Measurements from ENCODE around the gene SURF4.

Gene SURF4

GRCh38 chr9:133374612-133375115, 1.2 kb downstream of the SURF4 start:
- no peak for DNase-seq (ENCODE audit: low read depth in 2 of 2)

GRCh38 chr9:133372144-133372543, 3.7 kb downstream of the SURF4 start:
- DNase-seq (ENCODE audit: low read depth in 2 of 2) = no peak

GRCh38 chr9:133371261-133371711, 4.6 kb downstream of the SURF4 start:
- peak; percentile 53 to 54 for DNase-seq (ENCODE audit: low read depth in 2 of 2)

- no peak for DNase-seq (ENCODE audit: low read depth in 2 of 2)
Measured at GRCh38 chr9:133370685-133371084, 5.2 kb downstream of the SURF4 start.

GRCh38 chr9:133369933-133370332, 5.9 kb downstream of the SURF4 start:
- no peak for DNase-seq (ENCODE audit: low read depth in 2 of 2)

- DNase-seq (ENCODE audit: low read depth in 2 of 2) = no peak
Measured at GRCh38 chr9:133369422-133369821, 6.4 kb downstream of the SURF4 start.

- DNase-seq (ENCODE audit: low read depth in 2 of 2) = no peak
Measured at GRCh38 chr9:133368249-133368881, 7.5 kb downstream of the SURF4 start.

GRCh38 chr9:133367778-133368177, 8.1 kb downstream of the SURF4 start:
- no peak for DNase-seq (ENCODE audit: low read depth in 2 of 2)

- DNase-seq (ENCODE audit: low read depth in 2 of 2) = no peak
Measured at GRCh38 chr9:133367221-133367620, 8.6 kb downstream of the SURF4 start.

- DNase-seq (ENCODE audit: low read depth in 2 of 2) = no peak
Measured at GRCh38 chr9:133366435-133366834, 9.4 kb downstream of the SURF4 start.

GRCh38 chr9:133362359-133363044, 13.4 kb downstream of the SURF4 start:
- DNase-seq (ENCODE audit: low read depth in 2 of 2) = no peak

GRCh38 chr9:133361507-133362092, 14.3 kb downstream of the SURF4 start:
- DNase-seq (ENCODE audit: low read depth in 2 of 2) = no peak

GRCh38 chr9:133360400-133361393, 15.2 kb downstream of the SURF4 start:
- no peak for DNase-seq (ENCODE audit: low read depth in 2 of 2)

GRCh38 chr9:133359399-133360175, 16.3 kb downstream of the SURF4 start:
- no peak for DNase-seq (ENCODE audit: low read depth in 2 of 2)

GRCh38 chr9:133357656-133358055, 18.2 kb downstream of the SURF4 start:
- DNase-seq (ENCODE audit: low read depth in 2 of 2) = no peak

GRCh38 chr9:133356391-133357091, 19.3 kb downstream of the SURF4 start, which contains the start of the genes SURF1 and SURF2:
Gene SURF1 (minus strand): TSS chr9:133356487. CDS start chr9:133356453, 34 bp downstream.
Gene SURF2 (plus strand): TSS chr9:133356550. CDS start chr9:133356593, 43 bp downstream.
- peak; percentile 83 to 95 for DNase-seq (ENCODE audit: low read depth in 2 of 2)

GRCh38 chr9:133355881-133356357, 19.9 kb downstream of the SURF4 start:
- DNase-seq (ENCODE audit: low read depth in 2 of 2) = no peak

GRCh38 chr9:133354766-133355165, 21.1 kb downstream of the SURF4 start:
- DNase-seq (ENCODE audit: low read depth in 2 of 2) = no peak

- DNase-seq (ENCODE audit: low read depth in 2 of 2) = no peak
Measured at GRCh38 chr9:133353548-133353947, 22.3 kb downstream of the SURF4 start.

Measured in stimulated activated CD4-positive, alpha-beta T cell treated with anti-CD3 and anti-CD28 coated beads, Interleukin-1b, Interleukin-23, amount 100 ng/mL, for 4 hours (primary cell).